CD4-positive, alpha-beta T cell treated with Interleukin-2 at 100 ng/mL for 4 hours (primary cell): ENCODE data around the gene NAA20.

Source experiments
- DNase-seq: peaks from one replicate; pipeline ENCODE4 v3.0.0-alpha.2; 2020; ENCODE audit warnings: low spot score

The NAA20 gene

DNA sequence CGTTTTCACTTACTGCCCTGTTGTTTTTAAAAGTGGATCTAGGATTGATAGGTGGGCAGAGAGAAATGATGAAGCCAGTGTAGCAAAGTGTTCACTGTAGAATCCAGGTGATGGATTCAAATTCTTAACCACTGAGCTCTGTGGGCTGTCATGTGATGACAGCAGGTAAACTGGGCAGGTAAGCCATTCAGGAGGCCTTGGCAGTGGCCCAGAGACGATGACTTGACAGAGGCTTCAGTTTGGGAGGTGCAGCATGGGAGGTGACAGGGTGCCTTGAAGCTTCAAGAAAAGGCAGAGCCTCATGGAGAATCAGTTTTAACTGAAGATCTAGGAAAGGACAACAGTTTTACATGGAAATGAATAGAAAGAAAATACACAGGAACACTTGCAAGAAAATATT is 2.0 kb downstream of the NAA20 start:
- no peak for DNase-seq

DNA sequence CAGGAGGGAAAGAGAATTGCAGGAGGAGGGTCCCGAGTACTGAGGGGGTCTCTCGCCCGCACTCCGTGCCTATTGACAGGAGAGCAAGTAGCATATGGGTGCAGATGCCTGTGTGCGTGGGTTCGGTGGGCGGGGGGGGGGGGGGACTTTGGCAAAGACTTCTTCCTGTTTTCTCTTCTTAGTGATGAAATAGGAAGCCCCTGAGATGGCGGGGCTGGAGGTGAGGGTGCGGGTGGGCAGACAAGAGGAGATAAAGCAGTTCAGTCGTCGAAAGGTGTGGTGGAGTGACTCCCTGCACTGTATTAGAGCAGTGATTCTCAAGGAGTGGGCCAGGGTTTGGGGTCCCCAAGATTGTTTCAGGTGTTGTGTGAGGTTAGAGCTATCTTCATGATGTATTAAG is 3.7 kb downstream of the NAA20 start:
- no peak for DNase-seq

DNA sequence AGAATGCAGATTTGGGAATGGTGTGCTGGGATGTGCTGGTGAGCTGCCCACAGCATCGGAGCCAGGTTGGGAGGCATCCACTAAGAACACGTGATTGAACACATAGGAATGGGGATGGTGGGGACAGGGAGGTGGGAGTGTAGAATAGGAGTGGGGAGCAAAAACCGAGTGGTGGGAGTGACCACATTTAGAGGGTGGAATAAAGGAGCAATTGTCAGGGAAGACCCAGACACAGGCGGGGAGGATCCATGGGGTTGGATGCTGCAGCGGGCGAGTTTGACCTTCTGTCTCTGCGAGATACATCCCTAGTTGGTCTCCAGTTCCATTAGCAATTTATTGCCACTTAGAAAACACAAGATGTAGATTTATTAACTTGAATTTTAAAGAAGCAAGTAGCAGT is 4.7 kb downstream of the NAA20 start:
- no peak for DNase-seq

DNA sequence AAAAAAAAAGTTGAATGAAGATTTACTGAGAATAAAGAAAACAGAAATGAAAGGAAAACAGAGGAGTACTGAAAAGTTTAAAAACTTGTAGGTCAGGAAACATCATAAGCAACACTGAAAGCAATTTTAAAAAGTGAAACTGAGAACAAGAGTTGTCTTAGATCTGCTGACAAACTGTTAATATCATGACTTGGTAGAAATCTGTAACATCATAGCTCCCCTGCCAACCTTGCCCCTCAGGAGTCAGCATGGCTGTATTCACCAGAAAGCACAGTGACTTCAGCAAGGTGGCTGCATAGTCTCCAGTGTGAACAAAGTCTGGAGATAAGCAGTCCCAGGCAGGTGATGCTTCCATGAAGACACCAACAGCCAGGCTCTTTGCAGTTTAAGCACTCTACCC is 5.3 kb downstream of the NAA20 start:
- DNase-seq: no peak

DNA sequence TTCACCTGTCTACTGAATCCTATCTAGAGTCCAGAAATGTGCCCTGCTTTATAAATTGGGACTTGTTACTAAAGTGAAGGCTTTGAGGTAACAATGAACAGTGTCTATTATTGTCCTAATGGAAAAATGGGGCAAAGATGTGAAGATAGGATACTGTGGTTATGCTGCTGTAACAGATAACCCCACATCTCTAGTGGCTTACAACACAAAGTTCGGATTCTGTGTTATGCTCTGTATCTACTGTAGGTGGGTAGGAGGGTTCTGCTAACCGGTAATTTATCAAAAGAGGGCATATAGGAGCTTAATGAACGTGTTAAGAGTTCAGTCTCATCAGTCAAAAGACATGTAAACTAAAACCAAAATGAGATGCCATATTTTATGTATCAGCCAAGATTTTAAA is 6.2 kb downstream of the NAA20 start:
- DNase-seq: no peak

DNA sequence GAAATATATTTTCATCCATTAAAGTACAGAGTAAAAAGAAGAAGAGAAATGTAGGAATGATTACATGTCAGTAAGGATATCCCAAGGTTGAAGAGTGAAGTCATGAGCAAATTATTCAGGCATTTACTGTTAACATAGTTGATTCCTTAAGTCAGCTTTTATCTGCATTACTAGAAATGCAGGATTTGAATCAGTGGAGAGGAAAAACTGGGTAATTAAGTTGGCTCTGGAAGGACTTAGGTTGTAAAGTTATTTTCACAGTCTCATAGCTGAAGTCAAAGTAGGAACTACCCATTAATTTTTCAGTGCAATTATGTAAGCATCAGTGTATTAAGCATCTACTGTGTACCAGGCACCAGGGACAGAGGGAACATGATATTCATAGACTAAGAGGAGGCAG is 7.8 kb downstream of the NAA20 start:
- DNase-seq: no peak

DNA sequence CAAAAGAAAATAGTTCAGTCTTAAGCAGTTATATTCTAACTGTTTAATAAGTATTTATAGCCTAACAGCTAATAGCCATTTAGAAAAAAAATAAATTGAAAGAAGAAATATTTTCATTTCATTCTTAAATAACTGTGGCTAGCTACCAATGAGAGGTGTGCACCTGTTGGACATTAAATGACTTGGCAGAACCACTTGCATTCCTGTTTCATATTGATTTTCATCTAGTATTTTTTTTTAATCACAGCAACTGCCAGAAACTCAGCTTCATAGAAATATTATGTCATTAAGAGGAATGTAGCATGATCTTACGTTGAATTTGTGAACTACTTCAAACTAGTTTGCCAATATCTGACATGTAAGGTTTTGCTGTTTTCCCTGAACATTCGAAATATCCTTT is 10.1 kb downstream of the NAA20 start:
- no peak for DNase-seq

DNA sequence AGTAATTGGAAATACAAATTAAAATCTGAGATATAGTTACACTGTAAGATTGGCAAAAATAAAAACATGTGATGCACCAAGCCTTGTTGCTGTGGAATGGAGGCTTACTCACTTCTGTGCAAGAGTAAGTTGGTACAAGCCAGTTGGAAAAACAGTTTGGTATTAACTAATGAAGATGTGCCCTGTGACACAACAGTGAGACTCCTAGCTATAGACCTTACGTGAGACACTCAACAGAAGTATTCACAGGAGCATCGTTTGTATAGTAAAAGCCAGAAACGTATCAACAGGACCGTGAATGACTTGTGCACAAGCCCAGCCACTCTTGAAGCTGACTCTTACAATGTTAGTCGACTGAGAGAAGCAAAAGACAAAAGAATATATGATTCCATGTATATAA is 14.6 kb downstream of the NAA20 start:
- DNase-seq: no peak

DNA sequence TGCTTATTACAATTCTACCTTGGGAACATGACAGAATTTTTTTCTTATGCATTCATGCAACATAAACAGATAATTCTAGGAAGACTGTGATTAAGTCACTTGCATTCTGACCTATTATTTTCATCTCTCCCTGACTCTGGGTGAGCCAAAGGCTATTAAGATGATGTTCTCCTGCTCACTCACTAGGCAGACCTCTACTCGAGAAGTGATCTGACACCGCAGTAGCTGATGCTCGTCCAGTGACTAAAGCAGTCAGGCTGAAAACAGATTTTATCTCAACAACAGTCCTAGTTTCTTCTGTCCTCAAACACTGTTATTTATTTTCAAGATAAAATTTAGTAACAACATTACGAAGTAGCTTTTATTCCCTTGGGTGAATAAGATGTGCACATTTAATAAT is 17.3 kb downstream of the NAA20 start:
- no peak for DNase-seq

DNA sequence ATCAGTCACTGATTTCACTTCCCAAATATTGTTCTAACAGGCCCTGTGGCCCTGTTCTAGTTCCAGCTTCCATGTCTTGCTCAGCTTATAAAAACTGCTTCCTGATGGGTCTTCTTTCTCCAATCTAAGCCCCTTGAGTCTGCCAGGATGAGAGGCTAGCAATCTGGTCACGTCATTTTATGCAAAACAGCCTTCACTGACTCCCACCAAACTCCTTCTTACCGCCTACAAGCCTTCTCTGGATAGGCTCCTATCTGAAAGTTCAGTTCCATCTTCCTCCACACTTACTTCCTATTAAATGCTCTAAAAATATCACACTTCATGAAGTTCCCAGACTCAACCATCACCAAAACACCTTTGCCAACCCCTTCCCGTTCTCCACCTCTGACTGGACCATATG is 19.6 kb downstream of the NAA20 start:
- DNase-seq: no peak

DNA sequence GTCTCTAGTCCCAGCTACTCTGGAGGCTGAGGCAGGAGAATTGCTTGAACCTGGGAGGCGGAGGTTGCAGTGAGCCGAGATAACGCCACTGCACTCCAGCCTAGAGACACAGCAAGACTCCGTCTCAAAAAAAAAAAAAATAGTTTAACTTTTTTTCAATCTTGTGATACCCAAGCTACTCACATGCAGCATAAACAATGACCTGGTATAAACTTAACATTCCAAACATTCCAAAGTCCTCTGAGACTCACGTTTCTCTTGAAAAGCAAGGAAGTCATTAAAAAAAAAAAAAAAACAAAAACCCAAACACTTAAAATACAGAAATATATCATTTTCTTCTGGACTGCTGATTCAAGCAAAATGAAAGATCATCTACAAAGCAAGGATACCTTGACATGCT is 20.8 kb downstream of the NAA20 start:
- DNase-seq: no peak

DNA sequence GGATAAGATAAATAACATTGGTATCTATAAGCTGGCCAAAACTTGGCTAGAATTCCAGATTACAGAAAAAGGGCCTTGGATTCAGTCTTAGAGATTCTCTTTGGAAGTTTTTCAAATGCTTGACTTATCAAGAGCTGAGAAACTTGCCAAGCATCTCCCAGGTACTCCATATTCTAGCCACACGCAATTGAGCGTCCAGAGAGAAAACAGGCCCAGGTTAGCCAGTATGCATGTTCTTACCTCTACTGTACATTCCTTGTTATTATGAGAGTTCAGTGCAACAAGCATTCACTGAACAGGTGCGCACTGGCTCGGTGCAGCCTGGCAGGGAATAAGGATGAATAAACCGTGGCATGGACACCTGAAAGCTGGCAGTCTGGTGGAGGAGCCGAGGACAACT is 21.4 kb downstream of the NAA20 start:
- no peak for DNase-seq

DNA sequence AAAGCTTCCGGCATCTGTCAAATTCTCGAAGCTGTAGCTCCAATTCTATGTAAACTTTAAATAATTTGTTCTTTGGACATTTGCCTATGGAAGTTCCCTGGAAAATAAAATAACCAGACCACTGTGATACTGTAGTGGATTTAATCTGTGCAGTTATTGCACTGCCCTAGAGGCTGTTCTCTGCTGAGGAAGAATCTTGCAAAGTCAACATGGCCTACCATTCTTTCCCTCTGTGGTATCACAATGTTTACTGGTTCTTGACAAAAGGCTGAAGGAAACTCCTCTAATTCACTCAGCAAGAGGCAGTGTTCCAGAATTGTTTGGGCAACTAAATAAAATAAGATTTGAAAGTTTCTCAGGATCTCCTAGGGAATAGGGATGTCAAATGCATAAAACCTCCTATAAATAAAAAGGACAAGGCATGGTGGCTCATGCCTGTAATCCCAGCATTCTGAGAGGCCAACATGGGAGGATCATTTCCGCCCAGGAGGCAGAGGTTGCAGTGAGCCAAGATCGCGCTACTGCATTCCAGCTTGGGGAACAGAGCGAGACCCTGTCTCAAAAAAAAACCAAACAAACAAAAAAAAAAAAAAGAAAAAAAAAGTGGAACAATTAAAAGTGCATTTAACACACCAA is 22.7 kb downstream of the NAA20 start:
- no peak for DNase-seq

DNA sequence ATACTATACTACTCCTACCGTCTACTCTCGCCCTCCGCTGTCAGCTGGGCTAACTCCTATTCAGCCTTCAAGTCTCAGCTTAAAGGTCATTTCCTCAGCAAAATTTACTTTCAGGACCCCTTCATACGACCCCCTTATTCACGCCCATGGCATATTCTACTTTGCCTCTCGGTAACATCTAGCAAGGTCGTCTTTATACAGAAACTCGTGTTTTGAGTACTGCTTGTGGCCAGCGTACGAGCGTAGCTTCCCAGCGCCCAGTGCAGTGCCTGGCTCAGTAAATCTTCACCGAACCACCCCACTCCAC is 34.6 kb downstream of the NAA20 start:
- DNase-seq: no peak

DNA sequence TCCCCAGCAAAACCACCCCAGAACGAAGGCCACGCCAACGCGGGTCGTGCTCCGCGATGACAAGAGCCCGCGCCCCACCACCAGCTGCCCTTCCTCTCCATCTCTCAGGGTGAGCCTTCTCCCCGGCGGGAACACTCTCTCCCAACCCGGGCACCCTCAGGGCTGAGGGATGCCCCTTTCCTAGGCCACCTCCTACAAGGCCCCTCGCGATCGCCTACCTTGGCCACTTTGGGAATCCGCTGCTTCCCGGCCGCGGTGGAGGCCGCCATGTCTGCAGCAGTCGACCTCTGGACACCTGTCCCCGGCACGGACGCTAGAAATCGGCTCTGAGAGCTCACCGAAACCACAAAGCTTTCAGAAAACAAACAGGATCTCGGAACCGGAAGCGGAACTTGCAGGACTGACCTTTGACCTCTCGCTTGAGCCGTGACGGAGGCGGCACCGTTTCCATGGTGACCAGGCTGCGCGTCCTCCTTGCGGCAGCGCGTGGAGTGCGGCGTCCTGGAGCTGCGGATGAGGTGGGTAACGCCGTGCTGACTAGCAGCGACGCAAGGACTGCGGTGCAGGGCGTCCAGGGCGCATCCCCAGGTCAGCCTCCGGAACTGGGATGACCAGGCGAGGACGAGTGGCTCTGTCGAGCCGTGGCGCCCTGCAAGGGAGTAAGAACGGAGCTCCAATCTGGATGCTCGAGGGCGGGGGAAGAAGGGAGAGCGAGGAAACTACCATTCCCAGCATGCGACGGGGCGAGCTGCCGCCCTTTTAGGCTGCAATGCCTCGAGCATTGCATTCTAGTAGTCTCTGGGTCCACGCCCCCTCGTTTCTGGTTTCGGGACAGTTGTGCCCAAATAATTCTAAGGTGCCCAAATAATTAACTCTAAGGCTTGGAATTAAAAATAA is 35.2 kb downstream of the NAA20 start, which contains the start of the genes CFAP61 and CRNKL1:
Gene CFAP61, plus strand, starts transcription at position 459 of the 897 bp plus-strand sequence. CDS start 4,122 bp downstream, outside the sequence.
Gene CRNKL1, minus strand, starts transcription at position 393 of the 897 bp plus-strand sequence. Its CDS starts 124 bp downstream, at position 269.
- DNase-seq: peak; percentile 98

DNA sequence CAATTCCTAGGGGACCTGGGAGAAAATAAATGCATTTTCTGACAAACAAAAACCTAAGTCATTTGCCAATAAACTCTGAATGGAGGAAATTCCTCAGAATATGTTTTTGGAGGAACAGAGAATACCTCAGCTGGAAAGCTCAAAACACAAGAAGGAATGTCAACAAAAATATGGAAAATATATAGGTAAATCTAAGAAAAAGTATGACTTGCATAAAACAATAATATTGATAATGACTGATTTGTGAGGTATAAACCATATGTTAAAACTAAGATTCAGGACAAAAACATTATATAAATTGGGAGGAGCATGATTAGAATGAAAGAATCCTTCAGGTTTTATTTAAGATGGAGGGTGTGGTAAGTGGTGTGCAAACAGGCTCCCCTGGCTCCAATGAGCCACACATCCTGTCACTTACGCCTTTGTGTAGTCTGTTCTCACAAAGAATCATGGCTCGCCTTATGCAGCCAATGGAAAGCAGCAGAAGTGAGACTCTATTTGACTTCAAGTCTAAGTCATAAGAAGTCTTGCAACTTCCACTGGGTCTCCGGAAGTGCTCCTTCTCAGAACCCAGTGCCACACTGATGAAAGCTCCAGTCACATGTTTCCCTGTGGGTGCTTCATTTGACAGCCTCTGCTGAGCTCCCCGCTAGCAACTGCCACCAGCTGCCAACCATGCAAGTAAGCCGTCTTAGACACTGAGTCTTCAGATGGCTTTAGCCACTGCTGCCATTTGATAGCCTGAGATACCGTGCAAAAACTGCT is 43.3 kb downstream of the NAA20 start:
- DNase-seq: no peak

DNA sequence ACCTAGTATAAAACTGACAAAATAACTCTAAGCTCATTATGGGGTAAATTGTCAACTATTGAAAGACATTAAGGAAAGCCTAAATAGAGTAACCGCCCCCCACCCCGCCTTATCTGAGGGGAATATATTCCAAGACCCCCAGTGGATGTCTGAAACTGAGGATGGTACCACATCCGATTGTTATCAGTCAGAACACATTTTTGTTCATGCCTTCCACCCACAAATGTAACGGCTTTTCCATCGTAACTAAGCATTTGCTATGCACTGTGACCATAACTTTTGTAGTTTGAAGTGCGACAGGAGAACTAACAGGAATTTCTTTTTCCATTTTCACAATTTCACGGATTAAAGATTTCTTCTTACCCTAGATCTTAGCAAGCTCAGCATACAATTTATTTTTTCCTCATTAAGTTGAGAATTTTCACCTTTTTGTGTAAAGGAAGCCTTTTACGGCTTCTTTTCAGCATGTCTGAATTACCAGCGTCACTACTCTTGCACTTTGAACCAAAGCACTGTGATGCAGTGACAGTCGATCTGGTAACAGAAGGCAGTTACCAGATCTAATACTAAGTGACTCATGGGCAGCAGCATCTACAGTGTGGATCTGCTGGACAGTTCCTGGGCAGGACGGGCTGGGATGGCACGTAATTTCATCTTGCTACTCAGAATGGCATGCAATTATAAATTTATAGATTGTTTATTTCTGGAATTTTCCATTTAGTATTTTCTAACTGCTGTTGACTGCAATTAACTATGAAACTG is 47.0 kb downstream of the NAA20 start:
- DNase-seq: no peak

DNA sequence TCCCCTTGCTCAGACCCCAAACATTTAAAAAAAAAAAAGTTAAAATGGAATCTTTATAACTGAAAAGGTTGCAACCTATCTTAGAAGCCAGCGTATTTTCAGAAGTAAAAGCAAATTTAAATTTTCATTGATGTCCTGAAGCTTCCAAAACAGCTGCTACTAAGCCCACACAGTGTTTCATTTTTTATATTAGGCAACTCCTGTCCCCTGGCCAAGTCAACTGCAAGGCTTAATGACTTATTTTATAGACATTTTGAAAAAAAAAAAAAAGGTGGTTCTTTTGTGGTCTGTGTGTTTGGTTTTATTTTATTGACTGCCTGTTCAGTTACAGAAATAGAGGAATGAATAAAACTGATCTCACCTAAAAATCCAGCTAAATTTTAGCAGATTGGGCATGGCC is 48.2 kb downstream of the NAA20 start:
- DNase-seq: no peak

DNA sequence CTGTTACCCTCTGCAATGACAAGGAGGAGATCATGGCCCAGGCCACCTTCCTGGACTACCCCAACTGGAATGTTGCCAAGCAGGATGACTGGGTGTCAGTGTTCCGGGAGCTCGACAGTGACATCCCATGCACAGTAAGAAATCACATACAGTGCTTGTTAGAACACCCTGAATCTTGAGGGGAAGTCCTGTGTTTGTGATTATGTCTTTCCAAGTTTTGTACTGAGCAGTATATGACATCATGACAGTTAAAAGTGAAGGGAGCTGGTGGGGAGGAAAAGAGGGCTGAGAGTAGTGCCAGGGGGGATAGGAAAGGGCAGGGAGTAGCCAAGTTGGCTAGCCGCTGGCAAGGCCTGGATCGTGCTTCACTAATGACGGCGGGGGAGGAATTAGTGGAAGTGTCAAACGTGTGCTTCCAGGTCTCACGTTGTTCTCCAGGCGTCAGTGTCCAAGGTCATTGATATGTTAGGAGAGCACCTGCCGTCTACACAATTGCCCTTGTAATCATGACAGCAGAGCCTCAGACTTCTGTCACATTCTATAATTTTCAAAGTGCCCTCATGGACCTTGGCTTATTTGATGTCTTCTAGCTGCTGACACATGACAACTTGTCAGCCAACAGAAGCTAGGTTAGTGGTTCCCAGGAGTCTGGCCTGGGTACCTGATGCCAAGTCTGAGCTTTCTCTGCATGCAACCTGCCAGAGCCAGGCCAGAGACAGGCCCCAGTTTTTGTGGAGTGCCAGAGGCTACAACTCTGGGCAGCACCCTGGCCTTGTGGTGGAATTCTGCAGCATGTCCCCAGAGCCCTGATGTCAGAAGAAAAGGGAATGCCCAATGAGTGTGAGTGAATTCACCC is 53.9 kb downstream of the NAA20 start:
- DNase-seq: no peak

DNA sequence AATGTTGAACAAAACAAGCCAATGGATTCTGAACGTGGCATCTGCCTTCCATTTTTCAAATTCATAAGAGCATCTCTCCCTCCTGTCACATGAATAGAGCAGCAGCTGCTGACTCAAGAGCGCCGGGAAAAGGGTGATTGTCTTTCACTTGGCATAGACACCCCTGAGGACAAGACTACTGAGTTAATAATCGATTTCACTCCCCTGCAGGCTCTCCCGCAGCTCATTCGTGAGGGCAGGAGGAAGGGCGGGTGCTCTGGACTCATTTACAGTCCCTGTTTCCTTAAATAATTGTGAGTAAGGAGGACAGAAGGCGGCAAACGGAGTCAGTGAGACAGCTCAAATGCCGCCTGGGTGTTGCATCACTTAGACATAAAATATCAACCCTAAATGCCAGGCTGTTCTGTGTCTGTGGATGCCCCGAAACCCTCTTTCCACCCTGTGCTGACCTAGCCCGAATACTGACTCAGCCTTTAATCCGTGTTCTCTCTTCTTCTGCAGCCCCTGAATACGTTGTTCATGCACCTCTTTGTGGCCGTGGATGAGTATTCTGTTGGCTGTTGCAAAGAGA is 56.7 kb downstream of the NAA20 start:
- DNase-seq: no peak

DNA sequence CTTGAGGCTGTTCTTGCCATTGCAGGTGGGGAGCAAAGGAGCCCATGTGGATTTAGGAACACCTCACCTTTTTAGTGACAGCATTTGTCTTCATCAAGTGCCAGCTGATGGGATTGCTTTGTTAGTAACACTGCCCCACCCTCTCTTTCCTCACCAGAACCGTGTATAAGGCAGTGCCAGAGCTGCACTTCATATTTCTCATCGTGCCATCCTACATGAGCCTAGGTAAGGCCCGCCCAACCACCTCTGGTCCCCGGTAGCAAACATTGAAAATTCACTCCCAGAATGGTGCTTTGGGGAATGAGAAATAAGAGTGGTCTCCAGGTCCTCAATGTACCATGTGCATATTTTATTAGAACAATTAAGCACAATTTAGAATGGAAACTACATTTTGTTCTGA is 57.9 kb downstream of the NAA20 start:
- DNase-seq: no peak
